ENCODE data around the gene IQCH.

DNA sequence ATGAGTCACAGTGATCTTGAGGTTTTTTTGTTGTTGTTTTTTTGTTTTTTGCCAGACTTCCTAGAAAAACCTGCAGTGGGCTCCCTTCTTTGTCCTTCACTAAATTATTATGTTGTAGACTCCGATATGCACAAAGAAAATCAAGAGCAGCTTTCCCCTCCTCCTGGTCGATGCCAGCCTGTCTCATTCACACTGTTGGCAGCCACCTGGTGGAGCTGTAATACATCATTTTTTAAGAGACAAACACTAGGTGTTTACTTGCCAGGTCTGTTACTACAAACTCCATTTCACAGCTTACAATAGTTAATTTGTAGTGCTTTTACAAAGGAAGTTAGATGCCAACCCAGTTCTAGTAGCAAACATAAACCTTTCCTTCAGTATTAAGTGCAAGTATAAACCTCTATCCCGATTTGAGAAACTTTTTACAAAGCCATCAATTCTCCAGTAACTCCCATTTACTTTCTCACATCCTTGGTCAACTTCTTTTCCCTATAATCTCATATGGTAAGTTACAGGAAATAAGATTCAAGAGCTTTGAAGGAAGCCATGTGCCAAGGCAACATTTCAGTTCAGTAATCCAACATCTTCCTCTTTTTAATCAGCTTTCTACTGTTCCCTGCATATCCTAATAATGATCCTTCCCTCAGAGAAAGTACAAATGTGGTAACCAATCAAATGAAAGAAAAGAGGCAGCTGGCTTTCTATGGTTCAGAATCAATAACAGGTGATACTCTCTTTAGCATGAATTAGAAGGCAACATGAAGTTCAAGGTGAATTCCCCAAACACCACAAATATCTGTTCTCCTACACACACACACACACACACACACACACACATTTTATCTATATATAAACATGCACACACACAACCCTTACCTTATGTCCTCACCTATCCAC is 14.1 kb upstream of the IQCH start:
- TF ChIP-seq SIN3A (IDR thresholded peaks at IDR 0.05; ENCODE audit: borderline replicate concordance, low read depth, low read length) (no peak), CHD2 (IDR thresholded peaks at IDR 0.05; ENCODE audit: low read length, partially characterized antibody) (no peak)
- TF ChIP-seq, protein P1, sequence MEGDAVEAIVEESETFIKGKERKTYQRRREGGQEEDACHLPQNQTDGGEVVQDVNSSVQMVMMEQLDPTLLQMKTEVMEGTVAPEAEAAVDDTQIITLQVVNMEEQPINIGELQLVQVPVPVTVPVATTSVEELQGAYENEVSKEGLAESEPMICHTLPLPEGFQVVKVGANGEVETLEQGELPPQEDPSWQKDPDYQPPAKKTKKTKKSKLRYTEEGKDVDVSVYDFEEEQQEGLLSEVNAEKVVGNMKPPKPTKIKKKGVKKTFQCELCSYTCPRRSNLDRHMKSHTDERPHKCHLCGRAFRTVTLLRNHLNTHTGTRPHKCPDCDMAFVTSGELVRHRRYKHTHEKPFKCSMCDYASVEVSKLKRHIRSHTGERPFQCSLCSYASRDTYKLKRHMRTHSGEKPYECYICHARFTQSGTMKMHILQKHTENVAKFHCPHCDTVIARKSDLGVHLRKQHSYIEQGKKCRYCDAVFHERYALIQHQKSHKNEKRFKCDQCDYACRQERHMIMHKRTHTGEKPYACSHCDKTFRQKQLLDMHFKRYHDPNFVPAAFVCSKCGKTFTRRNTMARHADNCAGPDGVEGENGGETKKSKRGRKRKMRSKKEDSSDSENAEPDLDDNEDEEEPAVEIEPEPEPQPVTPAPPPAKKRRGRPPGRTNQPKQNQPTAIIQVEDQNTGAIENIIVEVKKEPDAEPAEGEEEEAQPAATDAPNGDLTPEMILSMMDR (IDR thresholded peaks at IDR 0.05): peak; percentile 51
- TF ChIP-seq, protein P2, sequence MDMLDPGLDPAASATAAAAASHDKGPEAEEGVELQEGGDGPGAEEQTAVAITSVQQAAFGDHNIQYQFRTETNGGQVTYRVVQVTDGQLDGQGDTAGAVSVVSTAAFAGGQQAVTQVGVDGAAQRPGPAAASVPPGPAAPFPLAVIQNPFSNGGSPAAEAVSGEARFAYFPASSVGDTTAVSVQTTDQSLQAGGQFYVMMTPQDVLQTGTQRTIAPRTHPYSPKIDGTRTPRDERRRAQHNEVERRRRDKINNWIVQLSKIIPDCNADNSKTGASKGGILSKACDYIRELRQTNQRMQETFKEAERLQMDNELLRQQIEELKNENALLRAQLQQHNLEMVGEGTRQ (IDR thresholded peaks at IDR 0.05; ENCODE audit: borderline replicate concordance, low read depth, low read length): no peak
